GM12878 (cell line): ENCODE results near the gene FGF19. TPM values are rescaled to one million over a fixed set of nuclear protein-coding genes. Genes with fewer than 3 reads are reported as not detected.

ENCODE experiments used
- ATAC-seq: fragments of 200-7000 bp; cut with Tn5 transposase; 3 replicates; pipeline ENCODE4 v1.9.1; 2020; ENCODE audit warnings: mild to moderate bottlenecking, moderate library complexity
- BruUV-seq: library from RNA; stranded (reverse); fragments of 400-500 nt; replicated peaks from 2 replicates; lab custom pipeline; 2021; lab: Mats Ljungman, UMichigan
- CTCF ChIA-PET: fragments of 300-600 bp; sonication (Branson Sonifier 250); formaldehyde crosslinking; extraction: SDS; loops from one replicate; lab custom pipeline; 2021; ENCODE audit warnings: inconsistent platforms; lab: Yijun Ruan, JAX
- POLR2A ChIA-PET: fragments of 350-600 bp; formaldehyde crosslinking; extraction: SDS; loops from one replicate; lab custom pipeline; 2021; ENCODE audit warnings: inconsistent platforms; lab: Charles Lee
- RAD21 ChIA-PET: fragments of 300-600 bp; sonication (Branson Sonifier 250); formaldehyde crosslinking; loops from one replicate; lab custom pipeline; 2023; ENCODE audit warnings: antibody characterized with exemption; ENCODE audit not compliant: unreplicated experiment; lab: Charles Lee
- SMC1A ChIA-PET: fragments of 300-600 bp; sonication (Branson Sonifier 250); formaldehyde crosslinking; loops from one replicate; lab custom pipeline; 2023; ENCODE audit not compliant: unreplicated experiment, uncharacterized antibody; lab: Charles Lee
- DNase-seq: peaks from one replicate; pipeline ENCODE4 v3.0.0-alpha.2; 2011; ENCODE audit warnings: low read depth, low spot score
- FAIRE-seq: peaks from 3 replicates; lab custom pipeline; 2011; peaks lifted over from hg19 to GRCh38; lab: Jason Lieb, UNC
- H2AFZ ChIP-seq: 2 replicates; pipeline ENCODE4 v1.6.0; 2011; ENCODE audit warnings: low read depth, low read length, control low read depth; ENCODE audit not compliant: control insufficient read depth
- H3K27ac ChIP-seq: 2 replicates; pipeline ENCODE4 v1.5.1; 2011; ENCODE audit warnings: control low read depth; ENCODE audit not compliant: control insufficient read depth, insufficient read depth
- H3K27me3 ChIP-seq, 2 experiments: replicated peaks in 1 of 2; 2 replicates each; pipeline versions ENCODE4 v1.6.0 to v1.6.1; 2011; ENCODE audit warnings: low read length in 1 of 2; ENCODE audit not compliant: control insufficient read depth in 2 of 2, insufficient read depth in 2 of 2
- H3K36me3 ChIP-seq, 2 experiments: 2 replicates each; pipeline ENCODE4 v1.5.1; 2011; ENCODE audit warnings: low read length in 1 of 2; ENCODE audit not compliant: control insufficient read depth in 2 of 2, insufficient read depth in 2 of 2
- H3K4me1 ChIP-seq: 2 replicates; pipeline ENCODE4 v1.6.1; 2011; ENCODE audit warnings: mild to moderate bottlenecking, low read length, moderate library complexity, mixed read lengths; ENCODE audit not compliant: control insufficient read depth, insufficient read depth
- H3K4me2 ChIP-seq: 2 replicates; pipeline ENCODE4 v1.6.0; 2011; ENCODE audit warnings: control low read depth; ENCODE audit not compliant: control insufficient read depth, insufficient read depth
- H3K4me3 ChIP-seq: fragments of 200-600 bp; sonication (generic); 2 replicates; pipeline ENCODE4 v1.5.1; 2016
- H3K79me2 ChIP-seq: 2 replicates; pipeline ENCODE4 v1.6.0; 2011; ENCODE audit warnings: low read length; ENCODE audit not compliant: control insufficient read depth, insufficient read depth
- H3K9ac ChIP-seq: 2 replicates; pipeline ENCODE4 v1.8.0; 2011; ENCODE audit warnings: low read length, control low read depth, mixed read lengths; ENCODE audit not compliant: control insufficient read depth, insufficient read depth
- H3K9me3 ChIP-seq: replicated peaks from 3 replicates; pipeline ENCODE4 v1.5.1; 2011; ENCODE audit warnings: mild to moderate bottlenecking, low read length; ENCODE audit not compliant: control insufficient read depth, insufficient read depth
- H4K20me1 ChIP-seq: 2 replicates; pipeline ENCODE4 v1.6.0; 2011; ENCODE audit not compliant: control insufficient read depth, insufficient read depth
- BCL3 ChIP-seq: IDR thresholded peaks from 2 replicates; pipeline ENCODE4 v1.6.1; 2011; ENCODE audit warnings: borderline replicate concordance, low read depth, mild to moderate bottlenecking, moderate library complexity, low read length; ENCODE audit not compliant: insufficient read depth, poor library complexity, severe bottlenecking
- ELK1 ChIP-seq: IDR thresholded peaks from 2 replicates; pipeline ENCODE4 v1.6.1; 2012; ENCODE audit warnings: low read depth, low read length, improper control_type of control experiment
- ESRRA ChIP-seq: IDR thresholded peaks from 2 replicates; pipeline ENCODE4 v1.6.1; 2012; ENCODE audit warnings: mild to moderate bottlenecking, low read length, improper control_type of control experiment
- MYB ChIP-seq: fragments of 150-350 bp; IDR thresholded peaks from 2 replicates; pipeline ENCODE4 v1.6.1; 2014; ENCODE audit warnings: mild to moderate bottlenecking, low read depth, low read length, borderline replicate concordance
- NBN ChIP-seq: fragments of 450-650 bp; IDR thresholded peaks from 2 replicates; pipeline ENCODE4 v1.6.1; 2016
- SUZ12 ChIP-seq: fragments of 200-600 bp; sonication (generic); IDR thresholded peaks from one replicate; pipeline ENCODE4 v1.6.1; 2018; ENCODE audit warnings: antibody characterized with exemption, mild to moderate bottlenecking; ENCODE audit not compliant: unreplicated experiment
- WGBS: methylation state at CpG from one replicate; pipeline ENCODE4 v1.1.6; 2016; ENCODE audit warnings: low lambda C conversion rate; ENCODE audit not compliant: insufficient replicate concordance, insufficient coverage; ENCODE audit errors: missing lambda C conversion rate; 5-methylcytosine and 5-hydroxymethylcytosine counted together
- in situ Hi-C: fragments of 300-500 bp; cut with MboI; formaldehyde crosslinking; loops from 9 replicates; pipeline ENCODE4 v1.14.3; 2018; ENCODE audit warnings: mixed read lengths
- intact Hi-C: fragments of 100-400 bp; cut with micrococcal nuclease; formaldehyde crosslinking; loops from one replicate; pipeline ENCODE4 v1.14.2; 2022; ENCODE audit not compliant: unreplicated experiment
- polyA plus RNA-seq, 11 experiments: library from polyadenylated mRNA; depleted of rRNA in 4 of 11; unstranded in 6 of 11; stranded (reverse) in 5 of 11; fragments of >200 nt; fragmentation: Nextera tagmentation in 4 of 11; fragmentation: Illumina TruSeq in 1 of 11; extraction: Ambion mirVana in 4 of 11; extraction: Trizol in 1 of 11; gene quantifications; 1 replicate in 1 of 11; 2 replicates in 10 of 11; pipeline versions ENCODE4 v1.2.1 to v1.2.3, GENCODE V29; 2011 to 2016; ENCODE audit warnings: inconsistent platforms in 2 of 11, missing spikeins in 2 of 11, low read depth in 1 of 11
- total RNA-seq, 4 experiments: library from RNA; depleted of rRNA in 3 of 4; stranded (reverse); fragments of >200 nt in 3 of 4; fragmentation: Illumina TruSeq in 1 of 4; extraction: Trizol in 1 of 4; gene quantifications; 2 replicates each; pipeline versions ENCODE4 v1.2.1 to v1.2.3, GENCODE V29; 2013 to 2021
- TF ChIP-seq, protein P1 (sequence below): fragments of 450-650 bp; IDR thresholded peaks from 2 replicates; pipeline ENCODE4 v1.6.1; 2017; ENCODE audit warnings: mild to moderate bottlenecking, moderate library complexity

The FGF19 gene
- total and polyA plus RNA-seq, 10 of the 15 experiments (the other 5 are each of a cell fraction or from before 2014, with no cell fraction given) = 0.08 TPM; not detected in 9

GRCh38 chr11:69662806-69663205, 41.0 kb downstream of the FGF19 start:
- in situ Hi-C loops = loop anchor here (10.0 kb wide), 1 partner anchor 558 kb away; no protein-coding TSS in a partner anchor
- CTCF ChIA-PET = no interaction called here
- POLR2A ChIA-PET = no interaction called here

More at GRCh38 chr11:69662806-69663205, 41.0 kb downstream of the FGF19 start:
- no peak for FAIRE-seq
- no peak for DNase-seq
- Histone ChIP-seq H3K9ac (no peak overlapping the region), H3K4me1 (no peaks in the 10 kb centered on the region), H2AFZ (no peak overlapping the region), H3K79me2 (no peaks in the 10 kb centered on the region), H3K9me3 (no peaks in the 10 kb centered on the region), H3K36me3 (peaks cover 0 to 7% of the 10 kb centered on the region in 2 experiments; a peak in 2 of 4 replicates), H3K4me2 (no peak overlapping the region), H4K20me1 (peaks cover 3% of the 10 kb centered on the region; the same call in 1 of the 2 replicates), H3K4me3 (no peak overlapping the region), H3K27me3 (no peaks in the 10 kb centered on the region), H3K27ac (no peak overlapping the region)
- ChIA-PET RAD21 (no interaction called here), SMC1A (no interaction called here)
- TF ChIP-seq ESRRA (no peak), NBN (no peak), BCL3 (no peak), ELK1 (no peak), SUZ12 (no peak), MYB (no peak)
- TF ChIP-seq, protein P1, sequence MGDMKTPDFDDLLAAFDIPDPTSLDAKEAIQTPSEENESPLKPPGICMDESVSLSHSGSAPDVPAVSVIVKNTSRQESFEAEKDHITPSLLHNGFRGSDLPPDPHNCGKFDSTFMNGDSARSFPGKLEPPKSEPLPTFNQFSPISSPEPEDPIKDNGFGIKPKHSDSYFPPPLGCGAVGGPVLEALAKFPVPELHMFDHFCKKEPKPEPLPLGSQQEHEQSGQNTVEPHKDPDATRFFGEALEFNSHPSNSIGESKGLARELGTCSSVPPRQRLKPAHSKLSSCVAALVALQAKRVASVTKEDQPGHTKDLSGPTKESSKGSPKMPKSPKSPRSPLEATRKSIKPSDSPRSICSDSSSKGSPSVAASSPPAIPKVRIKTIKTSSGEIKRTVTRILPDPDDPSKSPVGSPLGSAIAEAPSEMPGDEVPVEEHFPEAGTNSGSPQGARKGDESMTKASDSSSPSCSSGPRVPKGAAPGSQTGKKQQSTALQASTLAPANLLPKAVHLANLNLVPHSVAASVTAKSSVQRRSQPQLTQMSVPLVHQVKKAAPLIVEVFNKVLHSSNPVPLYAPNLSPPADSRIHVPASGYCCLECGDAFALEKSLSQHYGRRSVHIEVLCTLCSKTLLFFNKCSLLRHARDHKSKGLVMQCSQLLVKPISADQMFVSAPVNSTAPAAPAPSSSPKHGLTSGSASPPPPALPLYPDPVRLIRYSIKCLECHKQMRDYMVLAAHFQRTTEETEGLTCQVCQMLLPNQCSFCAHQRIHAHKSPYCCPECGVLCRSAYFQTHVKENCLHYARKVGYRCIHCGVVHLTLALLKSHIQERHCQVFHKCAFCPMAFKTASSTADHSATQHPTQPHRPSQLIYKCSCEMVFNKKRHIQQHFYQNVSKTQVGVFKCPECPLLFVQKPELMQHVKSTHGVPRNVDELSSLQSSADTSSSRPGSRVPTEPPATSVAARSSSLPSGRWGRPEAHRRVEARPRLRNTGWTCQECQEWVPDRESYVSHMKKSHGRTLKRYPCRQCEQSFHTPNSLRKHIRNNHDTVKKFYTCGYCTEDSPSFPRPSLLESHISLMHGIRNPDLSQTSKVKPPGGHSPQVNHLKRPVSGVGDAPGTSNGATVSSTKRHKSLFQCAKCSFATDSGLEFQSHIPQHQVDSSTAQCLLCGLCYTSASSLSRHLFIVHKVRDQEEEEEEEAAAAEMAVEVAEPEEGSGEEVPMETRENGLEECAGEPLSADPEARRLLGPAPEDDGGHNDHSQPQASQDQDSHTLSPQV = no peak
- WGBS = 89% methylated on average over 13 of the region's 13 CpGs
- BruUV-seq = no TSS peak
- ATAC-seq = no peak
- intact Hi-C loops = no loop called here
